Measurements from ENCODE around the gene DDX41. TPM values are rescaled to one million over a fixed set of nuclear protein-coding genes. Genes with fewer than 3 reads are reported as not detected.

DDX41 gene
- total RNA-seq, 5 donors from 2014 or later (not counting 1 experiment from before 2014, with no cell fraction given): 64.8 to 118 (median 106) TPM

- peaks cover 0 to 20% of the 10 kb centered on the region in 2 donors for H3K36me3 ChIP-seq (ENCODE audit: control insufficient read depth in 2 of 2, extremely low read depth in 1 of 2, insufficient read depth in 1 of 2, low read length in 1 of 2)
Observed at GRCh38 chr5:177492841-177493240, 23.9 kb downstream of the DDX41 start.

DNA sequence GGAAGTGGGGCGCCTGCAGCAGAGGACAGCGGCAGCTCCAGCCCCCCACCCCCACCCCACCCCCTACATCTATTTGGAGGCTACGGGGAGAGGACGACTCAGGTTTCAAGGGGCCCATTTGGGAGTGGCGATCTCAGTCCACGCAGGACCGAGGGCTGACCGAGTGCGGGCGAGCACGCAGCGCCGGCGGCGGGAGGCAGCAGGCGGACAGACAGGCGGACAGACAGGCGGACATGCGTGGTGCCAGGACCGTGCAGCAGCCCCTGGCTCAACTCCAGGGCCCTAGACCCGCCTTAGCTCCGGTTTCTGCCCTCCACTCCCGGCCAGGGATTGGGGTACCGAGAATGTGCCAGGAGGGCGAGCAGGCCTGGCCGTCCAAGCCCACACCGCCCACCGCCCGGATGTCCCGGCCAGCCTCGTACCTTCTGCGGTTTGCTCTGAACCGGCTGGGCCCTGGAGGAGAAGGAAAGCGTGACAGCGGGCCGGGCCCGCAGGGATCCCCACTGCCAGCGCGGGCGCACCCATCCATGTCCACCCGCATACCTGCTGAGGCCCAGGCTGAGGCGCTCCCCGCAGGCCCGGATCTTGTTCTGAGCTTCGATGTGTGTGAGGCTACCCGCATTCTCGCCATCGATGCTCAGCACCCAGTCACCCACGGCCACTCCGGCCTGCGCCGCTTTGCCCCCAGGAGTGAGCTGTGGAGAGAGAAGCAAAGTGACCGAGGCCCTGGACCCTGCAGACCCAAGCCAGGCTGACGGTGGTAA is 24.6 kb downstream of the DDX41 start:
- peaks cover 10% of the 10 kb centered on the region for H3K36me3 Mint-ChIP-seq
- ChIA-PET POLR2A (no interaction called here), CTCF (interaction anchor here in 1 of 2 donors (1.0 kb wide), 1 partner anchor 182 kb away, joined by 3 read pairs; no protein-coding TSS in a partner anchor)
- Histone ChIP-seq H3K27ac (ENCODE audit: low read length) (no peak overlapping the region), H3K36me3 (ENCODE audit: control insufficient read depth in 2 of 2, extremely low read depth in 1 of 2, insufficient read depth in 1 of 2, low read length in 1 of 2) (peaks cover 0 to 20% of the 10 kb centered on the region in 2 donors), H3K4me1 (ENCODE audit: control insufficient read depth in 1 of 2, extremely low read depth in 1 of 2, insufficient read depth in 2 of 2, low read length in 2 of 2) (peaks cover 0 to 30% of the 10 kb centered on the region in 2 experiments), H3K4me3 (ENCODE audit: control insufficient read depth in 1 of 2, extremely low read depth in 1 of 2, low read length in 1 of 2) (no peak overlapping the region), H3K27me3 (replicated peaks in 1 of 2; ENCODE audit: control insufficient read depth in 2 of 2, extremely low read depth in 1 of 2, insufficient read depth in 2 of 2, low read length in 1 of 2) (no peaks in the 10 kb centered on the region), H3K9me3 (no peaks in the 10 kb centered on the region)
- no peak for DNase-seq
- ATAC-seq (replicated peaks in 1 of 4): no peak
- no peak overlapping the region for H3K4me3 Mint-ChIP-seq
- H3K4me1 Mint-ChIP-seq: peaks cover 5 to 14% (median 10%) of the 10 kb centered on the region in 3 donors
- no peak overlapping the region for H3K27ac Mint-ChIP-seq
- H3K27me3 Mint-ChIP-seq: no peaks in the 10 kb centered on the region
- 97% methylated on average over 49 of the region's 54 CpGs for WGBS (ENCODE audit: insufficient coverage)
- no peaks in the 10 kb centered on the region for H3K9me3 Mint-ChIP-seq

More at GRCh38 chr5:177492841-177493240, 23.9 kb downstream of the DDX41 start:
- Histone ChIP-seq H3K4me1 (ENCODE audit: control insufficient read depth in 1 of 2, extremely low read depth in 1 of 2, insufficient read depth in 2 of 2, low read length in 2 of 2) (peaks cover 0 to 33% of the 10 kb centered on the region in 2 experiments), H3K9me3 (no peaks in the 10 kb centered on the region), H3K27me3 (replicated peaks in 1 of 2; ENCODE audit: control insufficient read depth in 2 of 2, extremely low read depth in 1 of 2, insufficient read depth in 2 of 2, low read length in 1 of 2) (no peaks in the 10 kb centered on the region), H3K4me3 (ENCODE audit: control insufficient read depth in 1 of 2, extremely low read depth in 1 of 2, low read length in 1 of 2) (no peak overlapping the region), H3K27ac (ENCODE audit: low read length) (no peak overlapping the region)
- H3K4me3 Mint-ChIP-seq: no peak overlapping the region
- H3K4me1 Mint-ChIP-seq: peaks cover 7 to 15% (median 12%) of the 10 kb centered on the region in 3 donors
- POLR2A ChIA-PET: no interaction called here
- CTCF ChIA-PET: interaction anchor here in 1 of 2 donors (1.0 kb wide), 1 partner anchor 183 kb away, joined by 3 read pairs; no protein-coding TSS in a partner anchor
- WGBS (ENCODE audit: insufficient coverage): 89% methylated on average over 6 of the region's 7 CpGs
- no peak for DNase-seq
- H3K36me3 Mint-ChIP-seq: peaks cover 10% of the 10 kb centered on the region
- ATAC-seq (replicated peaks in 1 of 4): no peak
- no peak overlapping the region for H3K27ac Mint-ChIP-seq
- no peaks in the 10 kb centered on the region for H3K27me3 Mint-ChIP-seq
- H3K9me3 Mint-ChIP-seq: no peaks in the 10 kb centered on the region

DNA sequence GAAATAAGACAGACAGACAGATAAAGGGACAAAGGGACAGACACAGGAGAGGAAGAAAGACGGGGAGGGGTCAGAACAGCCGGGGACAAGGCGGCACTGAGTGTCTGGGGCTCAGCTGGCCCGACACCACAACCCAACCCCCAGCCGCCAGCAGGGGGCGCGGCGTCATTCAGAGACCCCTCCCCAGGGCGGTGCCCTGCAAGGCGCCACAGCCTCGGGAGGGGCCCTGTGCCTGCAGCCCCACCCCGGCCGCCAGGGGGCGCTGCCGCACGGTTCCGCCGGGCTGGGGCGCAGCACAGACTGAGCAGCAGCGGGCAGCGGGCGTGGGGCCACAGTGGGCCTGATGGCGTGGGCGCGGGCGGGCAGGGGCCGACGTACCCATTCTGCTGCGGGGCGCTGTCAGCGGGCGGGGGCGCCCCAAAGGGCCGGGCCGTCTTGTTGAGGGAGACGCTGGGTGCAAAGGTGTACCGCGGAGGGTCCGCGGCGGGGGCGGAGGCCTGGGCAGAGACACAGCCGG is 25.3 kb downstream of the DDX41 start:
- H3K4me3 ChIP-seq (ENCODE audit: control insufficient read depth in 1 of 2, extremely low read depth in 1 of 2, low read length in 1 of 2): no peak overlapping the region
- Mint-ChIP-seq H3K9me3 (no peaks in the 10 kb centered on the region), H3K27me3 (no peaks in the 10 kb centered on the region), H3K27ac (no peak overlapping the region), H3K4me1 (peaks cover 5 to 14% (median 10%) of the 10 kb centered on the region in 3 donors), H3K4me3 (no peak overlapping the region), H3K36me3 (peaks cover 10% of the 10 kb centered on the region)
- ChIA-PET CTCF (no interaction called here), POLR2A (no interaction called here)
- no peaks in the 10 kb centered on the region for H3K9me3 ChIP-seq
- no peak overlapping the region for H3K27ac ChIP-seq (ENCODE audit: low read length)
- DNase-seq (peak in 3 of 35 experiments; percentile 22 to 37 (median 24)), ATAC-seq (replicated peaks in 1 of 4) (peak in 1 of 4 experiments; percentile 49)
- peaks cover 0 to 23% of the 10 kb centered on the region in 2 experiments for H3K4me1 ChIP-seq (ENCODE audit: control insufficient read depth in 1 of 2, extremely low read depth in 1 of 2, insufficient read depth in 2 of 2, low read length in 2 of 2)
- no peaks in the 10 kb centered on the region for H3K27me3 ChIP-seq (replicated peaks in 1 of 2; ENCODE audit: control insufficient read depth in 2 of 2, extremely low read depth in 1 of 2, insufficient read depth in 2 of 2, low read length in 1 of 2)
- peaks cover 0 to 20% of the 10 kb centered on the region in 2 donors for H3K36me3 ChIP-seq (ENCODE audit: control insufficient read depth in 2 of 2, extremely low read depth in 1 of 2, insufficient read depth in 1 of 2, low read length in 1 of 2)
- 93% methylated on average over 23 of the region's 43 CpGs for WGBS (ENCODE audit: insufficient coverage)

DNA sequence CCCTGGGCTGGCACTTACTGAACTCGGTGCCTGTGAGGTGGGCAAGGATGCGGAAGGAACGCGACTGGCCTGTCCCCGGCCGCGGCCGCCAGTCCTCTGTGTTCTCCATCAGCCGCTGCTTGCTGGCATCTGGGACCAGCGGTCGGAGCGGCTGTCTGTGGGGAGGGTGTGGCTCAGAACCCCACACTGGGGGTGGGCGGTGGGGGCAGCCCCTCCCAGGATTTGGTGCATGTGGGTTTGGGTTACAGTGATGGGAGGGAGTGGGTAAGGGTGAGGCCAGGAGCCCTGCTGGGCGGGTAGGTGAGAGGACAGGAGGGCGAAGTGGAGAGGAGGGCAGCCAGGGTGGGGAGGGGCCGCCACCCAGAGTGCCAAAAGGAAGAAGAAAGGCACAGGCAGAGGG is 25.8 kb downstream of the DDX41 start:
- H3K27ac ChIP-seq (ENCODE audit: low read length): no peak overlapping the region
- no peak for ATAC-seq (replicated peaks in 1 of 4)
- no peak for DNase-seq
- no peaks in the 10 kb centered on the region for H3K27me3 ChIP-seq (replicated peaks in 1 of 2; ENCODE audit: control insufficient read depth in 2 of 2, extremely low read depth in 1 of 2, insufficient read depth in 2 of 2, low read length in 1 of 2)
- Mint-ChIP-seq H3K9me3 (no peaks in the 10 kb centered on the region), H3K4me3 (no peak overlapping the region), H3K36me3 (peaks cover 10% of the 10 kb centered on the region), H3K27ac (no peak overlapping the region), H3K4me1 (peaks cover under 1 to 10% (median 6%) of the 10 kb centered on the region in 3 donors), H3K27me3 (no peaks in the 10 kb centered on the region)
- no peaks in the 10 kb centered on the region for H3K9me3 ChIP-seq
- H3K4me1 ChIP-seq (ENCODE audit: control insufficient read depth in 1 of 2, extremely low read depth in 1 of 2, insufficient read depth in 2 of 2, low read length in 2 of 2): peaks cover 0 to 18% of the 10 kb centered on the region in 2 experiments
- no peak overlapping the region for H3K4me3 ChIP-seq (ENCODE audit: control insufficient read depth in 1 of 2, extremely low read depth in 1 of 2, low read length in 1 of 2)
- 94% methylated on average over 16 of the region's 16 CpGs for WGBS (ENCODE audit: insufficient coverage)
- POLR2A ChIA-PET: no interaction called here
- peaks cover 0 to 20% of the 10 kb centered on the region in 2 donors for H3K36me3 ChIP-seq (ENCODE audit: control insufficient read depth in 2 of 2, extremely low read depth in 1 of 2, insufficient read depth in 1 of 2, low read length in 1 of 2)
- CTCF ChIA-PET: no interaction called here

- peaks cover 0 to 6% (median 4%) of the 10 kb centered on the region in 3 donors for H3K4me1 Mint-ChIP-seq
- H3K36me3 Mint-ChIP-seq: peaks cover 10% of the 10 kb centered on the region
- Histone ChIP-seq H3K9me3 (no peaks in the 10 kb centered on the region), H3K27ac (ENCODE audit: low read length) (no peak overlapping the region), H3K36me3 (ENCODE audit: control insufficient read depth in 2 of 2, extremely low read depth in 1 of 2, insufficient read depth in 1 of 2, low read length in 1 of 2) (peaks cover 0 to 20% of the 10 kb centered on the region in 2 donors), H3K4me1 (ENCODE audit: control insufficient read depth in 1 of 2, extremely low read depth in 1 of 2, insufficient read depth in 2 of 2, low read length in 2 of 2) (peaks cover 0 to 13% of the 10 kb centered on the region in 2 experiments), H3K4me3 (ENCODE audit: control insufficient read depth in 1 of 2, extremely low read depth in 1 of 2, low read length in 1 of 2) (no peak overlapping the region), H3K27me3 (replicated peaks in 1 of 2; ENCODE audit: control insufficient read depth in 2 of 2, extremely low read depth in 1 of 2, insufficient read depth in 2 of 2, low read length in 1 of 2) (no peaks in the 10 kb centered on the region)
- CTCF ChIA-PET: no interaction called here
- no peak overlapping the region for H3K27ac Mint-ChIP-seq
- POLR2A ChIA-PET: interaction anchor here in 1 of 2 donors (0.6 to 0.7 kb wide), 2 partner anchors 12 to 77 kb away, joined by 6 to 7 read pairs; no protein-coding TSS in a partner anchor
- WGBS (ENCODE audit: insufficient coverage): 83% methylated on average over 13 of the region's 15 CpGs
- H3K27me3 Mint-ChIP-seq: no peaks in the 10 kb centered on the region
- no peaks in the 10 kb centered on the region for H3K9me3 Mint-ChIP-seq
- H3K4me3 Mint-ChIP-seq: no peak overlapping the region
- ATAC-seq (replicated peaks in 1 of 4) (no peak), DNase-seq (no peak)
Observed at GRCh38 chr5:177490311-177490991, 26.3 kb downstream of the DDX41 start.

DNA sequence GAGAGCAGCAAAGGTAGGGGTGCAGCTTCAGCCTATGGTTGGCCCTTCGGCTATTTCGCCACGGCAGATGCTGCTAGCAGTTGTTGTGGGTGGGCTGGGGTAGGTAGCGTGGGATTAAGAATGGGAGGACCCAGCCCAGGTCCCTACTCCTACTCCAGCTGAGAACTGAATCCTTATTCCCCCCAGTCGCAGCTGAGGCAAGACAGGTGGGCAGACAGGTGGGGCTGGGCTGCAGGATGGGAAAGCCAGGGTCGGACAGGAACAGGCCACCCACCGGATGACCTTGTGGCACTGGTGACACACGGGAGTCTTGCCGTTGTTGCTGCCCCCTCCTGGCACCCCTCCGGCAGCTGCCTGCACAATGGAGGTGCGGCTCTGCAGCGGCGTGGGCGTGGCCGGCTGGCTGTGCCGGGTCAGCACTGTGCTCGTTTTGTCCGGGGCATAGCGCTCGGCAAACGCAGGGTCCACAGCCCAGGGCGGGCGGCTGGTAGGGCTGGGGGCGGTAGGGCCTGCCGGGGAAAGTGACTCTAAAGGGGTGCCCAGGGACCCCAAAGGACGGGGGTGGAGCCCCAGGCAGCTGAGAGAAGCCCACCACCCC is 27.5 kb downstream of the DDX41 start:
- H3K36me3 Mint-ChIP-seq: peaks cover 10% of the 10 kb centered on the region
- H3K9me3 Mint-ChIP-seq: no peaks in the 10 kb centered on the region
- Histone ChIP-seq H3K27ac (ENCODE audit: low read length) (no peak overlapping the region), H3K36me3 (ENCODE audit: control insufficient read depth in 2 of 2, extremely low read depth in 1 of 2, insufficient read depth in 1 of 2, low read length in 1 of 2) (peaks cover 0 to 20% of the 10 kb centered on the region in 2 donors), H3K27me3 (replicated peaks in 1 of 2; ENCODE audit: control insufficient read depth in 2 of 2, extremely low read depth in 1 of 2, insufficient read depth in 2 of 2, low read length in 1 of 2) (no peaks in the 10 kb centered on the region), H3K9me3 (no peaks in the 10 kb centered on the region), H3K4me3 (ENCODE audit: control insufficient read depth in 1 of 2, extremely low read depth in 1 of 2, low read length in 1 of 2) (no peak overlapping the region), H3K4me1 (ENCODE audit: control insufficient read depth in 1 of 2, extremely low read depth in 1 of 2, insufficient read depth in 2 of 2, low read length in 2 of 2) (peaks cover 0 to 3% of the 10 kb centered on the region in 2 experiments)
- ChIA-PET POLR2A (no interaction called here), CTCF (interaction anchor here in 1 of 2 donors (0.6 to 0.7 kb wide), 2 partner anchors 43 to 188 kb away, joined by 4 to 6 read pairs; no protein-coding TSS in a partner anchor)
- WGBS (ENCODE audit: insufficient coverage): 88% methylated on average over 16 of the region's 26 CpGs
- DNase-seq: no peak
- no peaks in the 10 kb centered on the region for H3K27me3 Mint-ChIP-seq
- H3K4me1 Mint-ChIP-seq: peaks cover 0 to 6% (median 3%) of the 10 kb centered on the region in 3 donors
- no peak for ATAC-seq (replicated peaks in 1 of 4)
- H3K27ac Mint-ChIP-seq: no peak overlapping the region
- H3K4me3 Mint-ChIP-seq: no peak overlapping the region

Measured in T-cell (primary cell).